ENCODE measurements around the gene PDE6H.

PDE6H gene

DNA sequence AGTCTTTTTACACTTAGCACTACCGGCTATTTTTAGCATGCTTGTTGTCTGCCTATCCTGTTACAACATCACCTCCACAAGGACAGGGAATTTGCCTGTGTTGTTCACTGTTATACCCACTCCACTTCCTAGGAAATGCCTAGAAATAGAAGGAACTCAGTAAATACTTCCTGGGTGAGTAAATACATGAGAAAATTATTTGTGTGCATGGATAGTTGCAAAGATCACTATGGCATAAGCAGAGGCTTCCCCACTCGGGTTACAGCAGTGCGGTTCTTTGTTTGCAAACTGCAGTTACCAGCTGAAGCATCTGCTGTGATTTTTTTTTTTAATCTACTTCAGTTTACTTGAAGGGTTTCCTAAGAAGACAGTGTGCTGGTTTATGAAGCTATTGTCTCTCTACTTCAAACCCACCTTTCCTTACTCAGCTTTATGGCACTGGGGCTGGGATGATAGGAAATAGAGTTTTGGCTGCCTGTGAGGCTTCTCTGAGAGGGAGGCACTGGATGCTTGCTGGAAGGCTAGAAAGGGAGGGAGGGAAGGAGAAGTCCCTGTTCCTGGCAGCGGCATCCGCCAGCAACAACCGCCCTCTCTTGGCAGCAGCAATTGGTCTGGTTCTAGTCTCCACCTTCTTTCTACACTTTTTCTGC, 29.0 kb downstream of the PDE6H start:
- DNase-seq (ENCODE audit: low read depth, low spot score): peak; percentile 34

DNA sequence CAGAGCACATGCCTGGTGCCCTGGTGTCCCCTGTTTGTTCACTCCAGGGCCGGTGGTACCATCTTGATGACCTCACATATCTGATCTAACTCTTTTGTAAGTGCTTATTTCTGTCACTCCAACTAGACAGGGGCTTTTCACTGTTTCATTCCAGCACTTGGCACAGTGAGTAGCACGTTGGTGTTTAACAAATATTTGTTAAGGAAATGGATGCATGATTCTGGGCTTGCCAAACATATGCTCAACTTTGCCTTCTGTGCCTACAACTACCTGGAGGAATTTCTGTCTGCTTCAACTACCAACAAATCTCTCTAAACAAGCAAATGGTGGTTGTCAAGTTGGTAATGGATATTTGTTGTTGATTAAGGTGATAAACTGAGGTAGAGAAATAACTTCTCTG, 31.6 kb downstream of the PDE6H start:
- DNase-seq (ENCODE audit: low read depth, low spot score): no peak

DNA sequence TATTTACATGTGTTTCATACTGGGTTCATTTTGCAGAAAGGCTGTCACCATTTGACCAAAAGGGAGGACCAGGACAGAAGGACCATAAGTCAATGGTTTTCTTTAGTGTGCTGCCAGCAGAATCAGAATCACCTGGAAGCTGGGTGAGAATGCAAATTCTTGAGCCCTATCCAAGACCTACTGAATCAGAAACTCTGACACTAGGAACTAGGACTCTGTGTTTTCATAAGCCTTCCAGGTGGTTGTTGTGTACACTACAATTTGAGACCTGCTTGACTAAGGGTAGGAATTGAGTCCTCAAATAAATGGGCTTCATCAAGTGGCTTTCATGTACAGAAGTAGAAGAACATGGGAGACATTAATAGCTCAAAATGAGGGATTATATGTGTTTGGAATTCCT, 32.2 kb downstream of the PDE6H start:
- no peak for DNase-seq (ENCODE audit: low read depth, low spot score)

DNA sequence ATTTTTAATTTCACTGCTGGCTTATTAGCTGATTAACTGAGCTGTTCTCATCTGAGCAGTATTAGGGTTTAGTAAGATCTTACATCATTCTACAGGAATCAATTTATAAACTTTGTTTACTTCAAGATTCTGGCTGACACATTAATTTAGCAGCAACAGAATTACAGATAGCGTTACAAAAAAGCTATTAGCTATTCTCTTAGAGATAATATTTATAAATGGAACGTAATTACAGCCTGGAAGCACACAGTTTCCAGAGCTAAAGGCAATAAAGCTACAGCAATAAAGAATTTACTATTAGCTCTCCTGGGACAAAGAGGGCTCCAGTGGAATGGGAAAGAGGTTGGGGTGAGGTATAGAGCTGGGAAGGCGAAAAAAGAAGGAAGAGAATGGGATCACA, 34.7 kb downstream of the PDE6H start:
- DNase-seq (ENCODE audit: low read depth, low spot score): no peak

DNA sequence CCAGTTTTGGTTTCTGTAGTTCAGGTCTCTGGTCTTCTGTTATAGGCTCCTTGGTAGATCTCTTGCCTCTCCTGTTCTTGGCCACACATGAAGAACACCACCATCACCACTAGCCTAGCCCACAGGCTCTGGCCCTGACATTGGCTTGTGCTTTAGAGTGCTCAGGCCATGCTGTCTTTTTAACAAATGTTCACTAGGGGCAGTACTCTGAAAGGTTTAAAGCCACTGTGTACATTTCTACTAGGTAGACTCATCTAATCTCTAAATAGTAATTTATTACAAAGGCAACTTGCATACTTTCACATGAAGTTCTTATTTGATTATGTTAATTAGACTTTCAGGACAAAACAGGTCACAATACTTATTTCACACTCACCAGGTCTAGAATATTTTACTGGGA, 38.3 kb downstream of the PDE6H start:
- no peak for DNase-seq (ENCODE audit: low read depth, low spot score)

DNA sequence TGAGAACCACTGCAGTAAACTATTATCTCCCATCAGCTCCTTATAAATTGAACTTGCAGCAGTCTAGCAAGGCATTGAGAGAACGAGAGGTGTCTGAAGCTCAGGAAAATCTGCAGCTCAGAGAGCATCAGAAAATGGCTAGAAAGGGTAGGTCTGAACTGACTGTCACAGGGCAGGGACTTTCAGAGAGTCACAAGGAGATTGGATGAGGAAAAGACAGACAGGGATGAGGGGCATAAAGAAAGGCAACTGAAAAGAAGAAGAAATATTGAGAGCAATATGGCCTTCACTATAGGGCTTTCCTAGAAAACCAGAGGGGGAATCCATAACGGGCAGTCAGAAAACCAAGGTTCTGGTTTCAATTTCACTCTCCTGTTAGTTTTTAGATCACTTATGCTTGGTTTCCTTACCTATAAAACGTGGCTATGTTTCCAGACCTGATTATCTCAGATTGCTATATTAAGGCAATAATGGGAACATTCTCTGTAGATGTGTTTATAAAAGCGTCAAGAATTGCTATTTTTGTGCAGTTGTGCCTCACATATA, 40.9 kb downstream of the PDE6H start:
- no peak for DNase-seq (ENCODE audit: low read depth, low spot score)

DNA sequence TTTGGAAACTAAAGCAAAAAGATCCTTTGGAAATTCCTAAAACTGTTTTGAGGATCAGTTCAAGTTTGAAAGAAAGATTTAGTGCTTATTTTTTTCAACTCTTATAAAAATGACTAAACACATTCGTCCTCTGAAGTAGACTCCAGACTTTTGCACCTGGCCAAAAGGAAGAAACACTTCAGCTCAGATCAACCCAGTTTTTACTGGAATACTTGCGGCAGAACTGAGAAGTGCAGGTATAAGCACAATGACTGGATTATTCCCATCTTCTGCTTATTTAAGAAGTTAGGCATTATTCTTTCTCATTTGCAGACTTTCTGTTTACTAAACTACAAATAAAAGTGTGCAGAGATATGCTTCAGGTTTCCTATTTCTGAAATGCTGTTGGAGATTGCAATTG, 41.9 kb downstream of the PDE6H start:
- DNase-seq (ENCODE audit: low read depth, low spot score): no peak

DNA sequence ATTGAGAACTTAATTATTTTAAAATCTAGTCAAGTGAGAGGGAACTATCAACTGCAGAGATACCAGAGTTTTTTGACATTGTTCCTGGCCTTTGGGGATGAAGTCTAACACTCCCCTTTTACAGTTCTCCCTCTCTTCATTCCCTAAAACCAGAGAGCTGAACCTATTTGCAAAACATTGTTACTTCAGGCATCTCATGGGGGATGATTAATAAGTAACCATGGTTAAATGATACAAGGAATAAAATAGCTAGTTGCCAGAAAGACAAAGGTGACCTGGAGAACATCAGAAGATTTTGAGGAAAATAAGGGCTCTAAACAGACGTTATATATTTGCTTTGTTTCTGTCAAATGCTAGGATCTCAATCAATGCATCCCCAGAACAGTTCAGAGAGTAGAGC, 42.3 kb downstream of the PDE6H start:
- no peak for DNase-seq (ENCODE audit: low read depth, low spot score)

DNA sequence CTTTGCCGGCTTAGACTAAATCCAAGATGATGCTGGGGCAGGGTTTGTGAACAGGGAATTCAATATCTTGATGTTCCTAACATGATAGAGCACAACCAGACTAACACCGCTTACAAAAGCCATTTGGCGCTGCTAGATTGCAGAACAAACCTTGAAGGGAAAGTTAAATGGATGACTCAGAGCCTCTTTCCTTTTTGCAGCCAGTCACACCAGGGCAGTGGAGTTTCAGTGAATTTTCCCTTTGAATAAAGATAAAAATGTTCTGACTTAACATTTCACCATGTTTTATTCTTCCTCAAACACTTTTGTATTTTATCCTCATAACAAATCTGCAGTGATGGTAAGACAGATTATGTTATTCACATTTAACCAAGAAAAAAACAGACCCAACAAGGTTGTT, 47.3 kb downstream of the PDE6H start:
- no peak for DNase-seq (ENCODE audit: low read depth, low spot score)
